HG03457 (cell line): ENCODE results near the gene LGALS9C.
"Not testable (repeated sequence)": the region's sequence is repeated elsewhere in the genome, so short reads cannot be mapped to it uniquely, and the experiment has no call there.

Experiments
- ATAC-seq: cut with Tn5 transposase; IDR thresholded peaks from one replicate; pipeline ENCODE4 v1.9.1; 2021; ENCODE audit warnings: moderate number of reproducible peaks; ENCODE audit not compliant: unreplicated experiment

LGALS9C gene

DNA sequence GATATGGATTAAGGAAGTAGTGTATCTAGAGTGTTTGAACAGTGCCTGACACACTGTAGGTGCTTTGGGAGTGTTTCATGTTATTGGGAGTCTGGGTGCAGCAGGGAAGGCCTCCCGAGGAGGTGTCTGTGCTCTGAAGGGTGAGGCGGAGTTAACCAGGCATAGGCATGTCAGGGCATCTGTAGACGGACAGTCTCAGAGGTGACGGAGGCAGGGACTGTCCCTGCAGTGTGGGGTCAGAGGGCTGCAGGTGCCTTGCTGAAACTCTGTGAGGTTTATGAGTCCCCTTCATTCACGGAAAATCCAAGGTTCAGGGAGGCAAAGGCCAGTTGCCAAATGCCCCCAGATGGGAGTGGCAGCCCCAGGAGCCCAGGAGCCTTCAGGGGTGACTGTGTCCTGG lies 778 bp downstream of the LGALS9C start:
- not testable (repeated sequence) for ATAC-seq

DNA sequence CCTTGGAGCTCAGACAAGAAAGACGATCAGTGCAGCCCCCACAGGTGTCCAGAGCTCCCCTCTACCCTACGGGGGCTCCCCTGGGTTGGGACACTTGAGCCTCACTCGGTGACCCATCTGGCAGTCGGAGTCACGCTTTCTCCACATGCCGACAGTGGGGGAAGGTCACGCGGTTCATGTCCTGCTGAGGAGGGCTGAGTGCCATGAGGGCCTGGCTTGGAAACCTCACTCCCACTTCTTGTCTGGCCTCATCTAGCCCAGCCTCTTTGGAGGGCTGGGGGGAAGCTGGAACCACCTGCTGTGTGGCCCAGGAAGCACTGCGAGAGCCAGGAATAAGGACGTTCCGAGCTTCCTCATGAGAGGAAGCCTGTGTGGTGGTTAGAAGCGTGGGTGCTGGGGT lies 1.8 kb downstream of the LGALS9C start:
- ATAC-seq, result not testable (repeated sequence)

DNA sequence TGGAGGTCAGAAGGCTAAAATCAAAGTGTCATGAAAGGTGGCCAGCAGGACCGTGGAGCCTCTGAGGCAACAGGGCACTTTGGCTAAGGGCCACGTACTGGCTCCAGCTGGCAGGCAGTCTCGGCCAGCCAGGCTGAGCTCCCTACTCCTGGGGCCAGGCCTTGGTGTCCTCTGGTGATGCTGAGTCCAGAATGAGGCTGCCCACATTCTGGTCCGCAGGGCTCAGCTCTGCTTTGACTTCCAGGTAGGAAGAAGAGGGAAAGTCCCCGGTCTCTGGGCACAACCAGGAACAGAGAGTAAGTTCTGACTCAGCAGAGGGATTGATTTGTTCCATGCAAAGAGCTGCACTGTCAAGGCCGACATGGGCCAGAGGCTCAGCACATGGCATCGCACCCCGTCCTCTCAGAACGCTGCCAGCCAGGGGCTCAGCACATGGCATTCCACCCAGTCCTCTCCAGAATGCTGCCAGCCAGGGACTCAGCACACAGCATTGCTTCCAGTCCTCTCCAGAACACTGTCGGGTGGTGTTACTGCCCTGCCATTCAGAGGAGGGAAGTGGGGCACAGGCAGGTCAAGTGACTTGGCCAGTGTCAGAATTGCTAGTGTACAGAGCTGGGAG lies 2.5 kb downstream of the LGALS9C start:
- ATAC-seq, result not testable (repeated sequence)

DNA sequence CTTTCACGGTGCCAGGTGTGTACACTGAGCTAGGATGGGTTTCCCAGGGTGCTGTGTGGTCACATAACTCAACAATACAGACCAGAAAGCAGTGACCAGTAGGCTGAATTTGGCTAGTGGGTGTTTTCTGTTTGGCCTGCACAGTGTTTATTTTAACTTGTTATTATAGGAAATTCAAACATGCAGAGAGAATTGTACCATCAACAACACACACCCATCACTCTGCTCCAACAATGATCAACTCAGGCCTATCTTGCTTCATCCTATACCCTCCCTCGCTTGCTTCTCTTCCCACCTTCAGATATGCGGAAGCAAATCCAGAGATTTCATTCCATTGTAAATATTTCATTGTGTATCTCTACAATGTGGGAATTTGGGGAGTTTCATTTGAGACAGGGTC lies 5.2 kb downstream of the LGALS9C start:
- ATAC-seq, result not testable (repeated sequence)

DNA sequence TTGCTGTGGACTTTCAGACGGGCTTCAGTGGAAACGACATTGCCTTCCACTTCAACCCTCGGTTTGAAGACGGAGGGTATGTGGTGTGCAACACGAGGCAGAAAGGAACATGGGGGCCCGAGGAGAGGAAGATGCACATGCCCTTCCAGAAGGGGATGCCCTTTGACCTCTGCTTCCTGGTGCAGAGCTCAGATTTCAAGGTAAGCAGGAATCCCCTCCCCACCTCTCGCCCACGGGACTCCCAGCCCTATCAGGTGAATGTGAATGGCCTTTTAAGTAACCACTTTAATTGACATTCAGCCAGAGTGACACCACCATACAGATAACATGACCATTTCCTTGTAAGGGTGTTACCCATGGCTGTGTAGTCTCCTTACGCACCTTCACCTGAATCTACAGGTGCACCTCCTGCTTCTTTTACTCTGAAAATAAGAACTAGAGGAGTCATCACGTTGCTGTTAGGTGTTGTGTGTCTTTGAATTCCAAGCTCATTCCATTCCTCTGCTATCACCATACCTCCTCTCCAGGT lies 9.4 kb downstream of the LGALS9C start:
- ATAC-seq, result not testable (repeated sequence)

DNA sequence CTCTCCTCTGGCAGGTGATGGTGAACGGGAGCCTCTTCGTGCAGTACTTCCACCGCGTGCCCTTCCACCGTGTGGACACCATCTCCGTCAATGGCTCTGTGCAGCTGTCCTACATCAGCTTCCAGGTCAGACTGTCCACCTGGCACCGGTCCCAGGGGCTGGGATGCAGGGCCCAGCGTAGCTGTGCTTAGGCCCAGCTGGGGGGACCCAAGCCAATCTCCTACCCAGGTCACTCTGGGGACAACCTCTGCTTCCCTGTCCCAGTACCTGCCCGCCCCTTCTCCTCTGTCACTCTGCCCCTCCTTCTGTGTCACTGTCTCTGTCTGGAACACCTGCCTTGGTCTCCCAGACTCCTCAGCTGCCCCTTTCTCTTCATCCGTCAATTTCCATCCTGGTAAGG lies 11.0 kb downstream of the LGALS9C start:
- not testable (repeated sequence) for ATAC-seq

DNA sequence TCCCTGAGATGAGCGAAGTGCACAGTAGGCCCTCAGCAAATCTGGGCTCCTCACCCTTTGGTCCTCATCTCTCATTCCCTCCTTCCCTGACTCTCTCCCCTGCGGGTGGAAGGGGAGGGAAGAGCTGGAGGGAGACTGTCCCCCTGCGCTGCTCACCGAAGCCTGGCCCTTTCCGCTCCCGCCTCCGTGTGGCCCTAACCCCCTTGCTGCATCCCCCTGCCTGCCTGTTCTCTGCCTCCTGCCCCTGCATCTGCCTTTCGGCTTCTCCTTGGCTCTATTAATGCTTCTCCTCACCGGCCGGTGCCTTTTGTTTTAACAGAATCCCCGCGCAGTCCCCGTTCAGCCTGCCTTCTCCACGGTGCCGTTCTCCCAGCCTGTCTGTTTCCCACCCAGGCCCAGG lies 12.0 kb downstream of the LGALS9C start:
- not testable (repeated sequence) for ATAC-seq

DNA sequence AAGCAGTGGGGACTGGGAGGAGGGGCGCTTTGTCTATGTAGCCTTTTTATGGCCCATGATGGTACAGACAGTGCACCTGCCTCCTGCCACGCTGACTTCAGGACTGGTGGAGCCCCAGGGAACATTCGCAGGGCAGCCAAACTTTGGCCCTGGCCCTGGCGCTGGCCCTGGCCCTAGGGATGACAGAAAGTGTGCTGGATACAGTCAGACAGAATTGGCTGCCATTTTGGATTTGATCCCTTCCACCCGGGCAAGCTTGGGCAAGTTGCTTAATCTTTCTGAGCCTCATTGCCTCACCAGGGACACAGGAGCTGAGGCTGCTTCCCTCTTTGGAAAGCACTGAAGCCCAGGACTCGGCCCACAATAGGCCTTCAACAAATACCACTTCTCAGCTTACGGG lies 13.4 kb downstream of the LGALS9C start:
- not testable (repeated sequence) for ATAC-seq

DNA sequence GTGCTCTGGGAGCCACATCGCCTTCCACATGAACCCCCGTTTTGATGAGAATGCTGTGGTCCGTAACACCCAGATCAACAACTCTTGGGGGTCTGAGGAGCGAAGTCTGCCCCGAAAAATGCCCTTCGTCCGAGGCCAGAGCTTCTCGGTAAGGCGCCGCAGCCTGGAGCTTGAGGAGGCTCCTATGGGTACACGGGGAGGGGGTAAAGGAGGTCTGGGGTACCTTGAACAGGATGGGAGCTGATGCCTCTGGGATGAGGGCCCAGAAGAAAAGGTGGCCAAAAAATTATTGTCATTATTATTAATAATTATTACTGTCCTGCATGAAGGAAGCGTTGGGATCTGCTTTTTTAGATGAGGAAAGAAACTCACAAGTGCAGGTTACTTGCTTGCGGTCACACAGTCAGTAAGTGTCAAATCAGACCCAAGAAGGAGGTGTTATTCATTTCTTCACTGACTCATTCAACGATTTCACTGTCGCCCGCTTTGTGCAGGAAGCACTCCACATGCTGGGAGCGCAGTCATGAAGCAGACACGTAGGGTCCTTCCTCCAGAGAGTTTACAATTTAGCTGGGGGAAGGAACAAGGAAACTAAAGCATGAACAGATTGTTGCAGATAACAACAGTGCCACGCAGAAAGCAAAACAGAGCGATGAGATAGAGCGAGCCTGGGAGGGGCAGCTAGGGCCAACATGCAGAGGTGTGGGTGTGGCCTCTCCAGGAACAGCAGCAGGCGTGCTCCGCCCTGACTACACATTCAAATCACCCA lies 16.3 kb downstream of the LGALS9C start:
- ATAC-seq, result not testable (repeated sequence)

DNA sequence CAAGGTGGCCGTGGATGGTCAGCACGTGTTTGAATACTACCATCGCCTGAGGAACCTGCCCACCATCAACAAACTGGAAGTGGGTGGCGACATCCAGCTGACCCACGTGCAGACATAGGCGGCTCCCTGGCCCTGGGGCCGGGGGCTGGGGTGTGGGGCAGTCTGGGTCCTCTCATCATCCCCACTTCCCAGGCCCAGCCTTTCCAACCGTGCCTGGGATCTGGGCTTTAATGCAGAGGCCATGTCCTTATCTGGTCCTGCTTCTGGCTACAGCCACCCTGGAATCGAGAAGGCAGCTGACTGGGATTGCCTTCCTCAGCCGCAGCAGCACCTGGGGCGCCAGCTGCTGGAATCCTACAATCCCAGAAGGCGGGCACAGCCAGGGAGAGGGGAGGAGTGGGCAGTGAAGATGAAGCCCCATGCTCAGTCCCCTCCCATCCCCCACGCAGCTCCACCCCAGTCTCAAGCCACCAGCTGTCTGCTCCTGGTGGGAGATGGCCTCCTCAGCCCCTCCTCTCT lies 17.7 kb downstream of the LGALS9C start:
- ATAC-seq, result not testable (repeated sequence)

DNA sequence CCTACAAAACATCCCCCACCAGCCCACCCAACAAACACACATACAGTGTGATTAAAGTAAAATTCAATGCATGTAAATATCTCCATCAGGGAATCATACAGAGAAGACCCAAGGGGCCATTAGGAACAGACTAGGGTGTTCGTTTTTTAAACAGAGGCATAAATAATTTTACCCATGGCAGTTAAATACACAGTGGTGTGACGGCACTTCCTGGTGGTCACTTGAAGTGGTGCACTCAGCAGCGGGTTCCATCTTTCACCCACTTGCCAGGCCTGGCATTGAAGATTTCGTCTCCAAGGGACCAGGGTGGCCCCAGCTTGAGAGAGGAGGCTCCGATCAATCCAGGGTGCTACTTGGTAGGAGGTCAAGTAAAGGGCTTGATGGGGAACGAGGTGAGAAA lies 20.5 kb downstream of the LGALS9C start:
- not testable (repeated sequence) for ATAC-seq

DNA sequence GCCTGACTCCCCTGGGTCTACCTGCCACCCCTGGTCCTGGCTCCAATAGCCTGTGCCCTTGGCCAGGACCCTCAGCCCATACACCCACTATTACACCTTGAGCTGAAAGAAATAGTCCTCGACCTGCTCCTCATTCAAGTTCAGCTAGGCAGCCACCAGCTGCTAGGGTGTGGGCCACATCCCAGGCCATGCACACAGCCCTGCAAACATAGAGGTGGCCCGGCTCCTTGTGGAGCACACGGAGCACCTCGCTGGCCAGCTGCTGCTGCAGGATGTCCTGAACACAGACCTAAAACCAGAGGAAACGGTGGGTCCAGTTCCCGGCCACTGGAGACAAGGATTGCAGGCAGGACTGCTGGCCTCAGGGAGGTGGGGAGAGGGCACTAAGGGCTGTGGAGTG lies 22.5 kb downstream of the LGALS9C start:
- ATAC-seq, result not testable (repeated sequence)

DNA sequence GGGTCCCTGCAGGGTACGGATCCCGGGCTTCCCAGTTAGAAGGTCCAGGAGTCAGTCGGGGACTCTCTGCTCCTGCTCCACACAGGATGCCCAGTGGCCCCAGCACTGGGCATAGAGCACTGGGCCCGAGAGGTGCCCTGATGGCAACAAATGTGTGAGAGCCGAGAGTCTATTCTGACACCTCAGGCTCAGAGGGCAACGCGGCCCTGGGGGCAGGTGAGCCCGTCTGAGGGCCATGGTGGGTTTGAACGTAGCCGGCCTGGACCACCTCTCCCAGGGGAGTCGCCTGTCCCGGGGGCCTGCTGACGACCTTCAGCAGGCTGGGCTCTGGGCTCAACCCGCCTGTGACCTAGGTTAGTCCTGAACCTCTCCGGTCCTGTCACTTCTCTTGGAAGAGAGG lies 23.2 kb downstream of the LGALS9C start:
- ATAC-seq, result not testable (repeated sequence)

DNA sequence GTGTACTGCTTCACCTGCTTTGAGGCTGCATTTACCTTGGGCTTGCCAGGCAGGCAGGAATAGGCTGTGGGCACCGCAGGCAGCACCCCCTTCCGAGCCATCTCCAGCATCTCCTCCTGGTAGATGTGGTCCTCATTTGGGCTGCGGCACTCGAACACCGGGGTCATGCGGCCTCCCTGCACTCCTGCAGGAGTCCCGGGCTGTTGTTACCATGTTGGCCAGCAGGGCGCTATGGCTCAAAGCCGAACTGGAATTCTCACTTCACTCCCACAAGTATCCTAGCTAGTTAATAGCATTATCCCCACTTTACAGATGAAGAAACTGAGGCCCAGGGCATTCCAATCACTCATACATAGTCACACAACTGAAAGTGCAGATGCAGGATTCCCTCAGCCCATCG lies 23.7 kb downstream of the LGALS9C start:
- not testable (repeated sequence) for ATAC-seq

DNA sequence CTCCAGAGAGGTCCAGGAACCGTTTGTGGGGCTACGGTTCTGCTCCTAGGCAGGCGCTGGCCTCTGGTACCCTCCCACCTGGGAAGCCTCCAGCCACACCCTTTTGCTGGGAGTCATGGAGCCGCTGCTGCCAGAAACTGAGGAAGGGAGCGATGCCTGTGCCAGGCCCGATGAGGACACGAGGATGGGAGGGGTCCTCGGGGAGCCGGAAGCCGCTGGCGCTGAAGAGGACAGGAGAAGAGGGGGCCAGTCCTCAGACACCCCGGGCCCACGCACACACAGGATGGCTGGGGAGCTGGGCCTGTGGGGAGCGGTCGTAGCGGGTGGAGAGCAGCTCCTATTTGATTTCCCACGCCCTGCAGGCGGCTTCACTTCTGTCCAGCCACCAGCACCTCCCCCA lies 24.2 kb downstream of the LGALS9C start:
- ATAC-seq, result not testable (repeated sequence)

DNA sequence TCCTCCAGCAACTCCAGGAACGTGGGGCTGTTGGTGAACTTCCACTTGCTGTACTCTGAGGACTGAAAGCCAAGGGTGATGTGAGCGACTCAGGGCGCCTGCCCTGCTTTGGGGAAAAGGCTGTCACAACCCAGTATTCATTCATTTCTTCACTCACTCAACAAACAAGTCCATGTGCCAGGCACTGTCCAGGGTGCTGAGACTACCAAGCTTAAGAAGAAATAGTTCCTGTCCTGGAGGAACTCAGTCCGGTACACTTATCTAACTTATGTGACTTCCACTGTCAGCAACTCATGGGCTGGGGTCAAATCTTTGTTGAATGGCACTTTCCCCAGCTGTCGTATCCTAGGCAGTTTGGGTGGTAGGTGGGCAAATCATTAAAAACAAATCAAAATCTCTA lies 26.6 kb downstream of the LGALS9C start:
- ATAC-seq, result not testable (repeated sequence)

DNA sequence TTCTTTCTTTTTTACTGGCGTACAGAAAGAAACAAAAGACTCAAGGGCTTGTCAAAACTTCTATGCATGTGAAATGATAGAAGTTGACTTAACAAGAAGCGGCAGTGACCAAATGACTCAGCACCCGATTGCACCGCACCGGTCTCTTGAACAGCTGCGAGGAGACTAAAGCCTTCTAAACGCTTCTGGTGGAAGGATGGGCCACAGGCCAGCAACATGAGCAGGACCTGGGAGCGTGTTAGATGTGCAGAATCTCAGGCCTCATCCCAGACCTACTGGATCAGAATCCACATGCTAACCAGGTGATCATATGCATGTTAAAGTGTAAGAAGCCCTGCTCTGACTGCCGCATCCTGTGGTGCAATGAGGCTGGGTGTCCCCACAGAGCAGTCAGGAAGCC lies 31.1 kb downstream of the LGALS9C start:
- not testable (repeated sequence) for ATAC-seq

DNA sequence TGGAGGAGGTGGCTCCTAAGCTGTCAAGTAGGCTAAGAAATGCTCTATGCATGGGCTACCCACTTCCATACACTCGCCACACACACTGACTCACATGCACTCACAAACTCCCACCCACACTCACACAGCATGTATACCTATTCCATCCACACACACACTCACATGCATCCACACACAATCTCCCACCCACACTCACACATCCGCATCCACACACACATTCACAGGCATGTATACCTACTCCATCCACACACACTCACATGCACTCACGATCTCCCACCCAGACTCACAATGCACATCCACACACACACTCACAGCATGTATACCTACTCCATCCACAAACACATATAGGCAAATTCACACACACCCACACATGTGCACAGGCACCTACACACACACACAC lies 32.1 kb downstream of the LGALS9C start:
- ATAC-seq, result not testable (repeated sequence)

DNA sequence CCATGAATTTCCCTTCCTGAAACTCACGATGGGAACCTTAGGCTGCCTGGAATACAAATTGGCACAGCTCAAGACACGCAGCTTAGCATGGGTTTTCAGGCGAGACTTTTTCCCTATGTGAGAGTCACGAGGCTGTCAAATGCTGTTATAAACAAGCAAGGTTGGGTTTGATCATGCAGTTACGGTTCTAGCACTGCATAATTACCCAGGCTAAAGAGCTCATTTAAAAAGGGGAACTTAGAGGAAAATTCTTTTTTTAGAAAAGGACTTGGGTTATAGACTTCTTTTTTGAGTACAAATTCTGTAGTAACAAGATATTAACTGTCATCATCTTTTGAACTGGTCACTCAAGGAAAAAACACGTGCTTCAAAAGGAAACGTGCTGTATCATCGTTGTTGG lies 44.5 kb downstream of the LGALS9C start:
- ATAC-seq, result not testable (repeated sequence)

DNA sequence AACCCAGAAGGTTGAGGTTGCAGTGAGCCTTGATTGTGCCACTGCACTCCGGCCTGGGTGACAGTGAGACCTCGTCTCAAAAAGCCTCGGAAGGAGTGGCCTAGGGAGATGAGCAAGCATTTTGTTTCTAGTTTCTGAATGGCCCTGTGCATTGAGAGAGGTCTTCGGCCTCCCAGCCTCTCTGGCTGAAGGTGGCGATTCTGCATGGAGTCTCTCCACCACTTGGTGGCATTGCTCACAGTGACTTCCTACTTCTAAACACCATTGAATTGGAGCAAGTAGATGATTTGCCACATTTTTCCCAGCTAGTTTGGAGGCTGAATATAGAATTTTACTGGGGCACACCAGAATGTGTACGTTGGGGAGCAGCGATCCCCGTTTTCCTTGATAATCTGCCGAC lies 48.4 kb downstream of the LGALS9C start:
- not testable (repeated sequence) for ATAC-seq

DNA sequence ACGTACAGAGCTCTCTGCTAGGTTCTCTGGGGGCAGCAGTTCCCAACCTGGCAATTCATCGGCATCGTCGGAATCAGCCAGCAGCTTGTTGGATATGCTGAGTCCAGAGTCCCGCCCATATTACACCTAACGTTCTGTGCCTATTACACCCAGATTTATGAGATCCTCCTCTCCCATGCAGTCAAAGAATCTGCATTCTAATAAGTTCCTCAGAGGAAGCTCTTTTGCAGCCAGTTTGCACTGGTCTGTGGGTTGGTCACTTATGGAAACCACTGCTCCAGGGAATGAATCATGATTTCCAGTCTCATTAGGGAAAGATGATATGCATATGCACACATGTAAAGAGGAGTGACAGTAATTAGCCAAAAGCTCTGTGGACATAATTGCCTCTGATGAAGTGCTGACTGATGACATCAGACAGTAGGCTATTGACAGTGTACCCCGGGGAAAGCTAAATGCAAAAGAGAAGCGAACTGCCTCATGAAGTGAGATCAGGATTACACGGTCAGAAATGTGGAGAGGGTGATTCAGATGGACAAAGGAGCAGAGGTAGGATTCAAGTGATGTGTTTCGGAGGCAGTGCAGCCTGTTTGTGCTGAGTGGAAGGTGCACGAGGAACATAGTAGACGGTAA lies 49.7 kb downstream of the LGALS9C start:
- not testable (repeated sequence) for ATAC-seq
